Karpas-422 (cell line): ENCODE data around the gene SAMD10. TPM values are rescaled to one million over a fixed set of nuclear protein-coding genes. Genes with fewer than 3 reads are reported as not detected.

Source experiments
- DNase-seq: peaks from one replicate; pipeline ENCODE4 v3.0.0-alpha.2; 2015
- H2AFZ ChIP-seq: fragments of 200-600 bp; sonication (generic); 2 replicates; pipeline ENCODE4 v1.6.1; 2014; ENCODE audit warnings: antibody characterized with exemption, low read length, mixed read lengths
- H3K27ac ChIP-seq: fragments of 200-600 bp; sonication (generic); 2 replicates; pipeline ENCODE4 v1.5.1; 2014; ENCODE audit warnings: mild to moderate bottlenecking, low read length, moderate library complexity
- H3K27me3 ChIP-seq: fragments of 200-600 bp; sonication (generic); 2 replicates; pipeline ENCODE4 v1.6.1; 2014; ENCODE audit warnings: low read length, mixed read lengths
- H3K36me3 ChIP-seq: fragments of 200-600 bp; sonication (generic); 2 replicates; pipeline ENCODE4 v1.6.1; 2014; ENCODE audit warnings: low read length, mixed read lengths; ENCODE audit not compliant: insufficient read depth
- H3K4me1 ChIP-seq: fragments of 200-600 bp; sonication (generic); 2 replicates; pipeline ENCODE4 v1.6.1; 2014; ENCODE audit warnings: mild to moderate bottlenecking, low read length, mixed read lengths
- H3K4me2 ChIP-seq: fragments of 200-600 bp; sonication (generic); 2 replicates; pipeline ENCODE4 v1.6.1; 2014; ENCODE audit warnings: low read length, low read depth, mild to moderate bottlenecking; ENCODE audit not compliant: poor library complexity, severe bottlenecking
- H3K4me3 ChIP-seq: fragments of 200-600 bp; sonication (generic); 2 replicates; pipeline ENCODE4 v1.5.1; 2014; ENCODE audit warnings: mild to moderate bottlenecking, antibody characterized with exemption, low read length, mixed read lengths
- H3K79me2 ChIP-seq: fragments of 200-600 bp; sonication (generic); 2 replicates; pipeline ENCODE4 v1.6.1; 2014; ENCODE audit warnings: mild to moderate bottlenecking, low read length, mixed read lengths
- H3K9ac ChIP-seq: fragments of 200-600 bp; sonication (generic); 2 replicates; pipeline ENCODE4 v1.6.0; 2014; ENCODE audit warnings: low read length
- H3K9me2 ChIP-seq: fragments of 200-600 bp; sonication (generic), shearing (Covaris generic); replicated peaks from 2 replicates; pipeline ENCODE4 v1.6.0; 2014; ENCODE audit warnings: mild to moderate bottlenecking, low read length, moderate library complexity; ENCODE audit not compliant: insufficient read depth
- H3K9me3 ChIP-seq: fragments of 300-700, 200-600 bp; sonication (generic); 2 replicates; pipeline ENCODE4 v1.6.1; 2014; ENCODE audit warnings: low read length, mixed read lengths
- H4K20me1 ChIP-seq: fragments of 200-600 bp; sonication (generic); 2 replicates; pipeline ENCODE4 v1.6.1; 2014; ENCODE audit warnings: mild to moderate bottlenecking, antibody characterized with exemption, low read length, low read depth; ENCODE audit not compliant: insufficient read depth
- total RNA-seq: library from RNA; depleted of rRNA; stranded (reverse); fragments of >200 nt; shearing (Covaris generic); gene quantifications from 2 replicates; pipeline ENCODE4 v1.2.3, GENCODE V29; 2014; ENCODE audit warnings: low replicate concordance

SAMD10 gene
- total RNA-seq, 1 experiment from 2014 or later = 11.7 TPM

DNA sequence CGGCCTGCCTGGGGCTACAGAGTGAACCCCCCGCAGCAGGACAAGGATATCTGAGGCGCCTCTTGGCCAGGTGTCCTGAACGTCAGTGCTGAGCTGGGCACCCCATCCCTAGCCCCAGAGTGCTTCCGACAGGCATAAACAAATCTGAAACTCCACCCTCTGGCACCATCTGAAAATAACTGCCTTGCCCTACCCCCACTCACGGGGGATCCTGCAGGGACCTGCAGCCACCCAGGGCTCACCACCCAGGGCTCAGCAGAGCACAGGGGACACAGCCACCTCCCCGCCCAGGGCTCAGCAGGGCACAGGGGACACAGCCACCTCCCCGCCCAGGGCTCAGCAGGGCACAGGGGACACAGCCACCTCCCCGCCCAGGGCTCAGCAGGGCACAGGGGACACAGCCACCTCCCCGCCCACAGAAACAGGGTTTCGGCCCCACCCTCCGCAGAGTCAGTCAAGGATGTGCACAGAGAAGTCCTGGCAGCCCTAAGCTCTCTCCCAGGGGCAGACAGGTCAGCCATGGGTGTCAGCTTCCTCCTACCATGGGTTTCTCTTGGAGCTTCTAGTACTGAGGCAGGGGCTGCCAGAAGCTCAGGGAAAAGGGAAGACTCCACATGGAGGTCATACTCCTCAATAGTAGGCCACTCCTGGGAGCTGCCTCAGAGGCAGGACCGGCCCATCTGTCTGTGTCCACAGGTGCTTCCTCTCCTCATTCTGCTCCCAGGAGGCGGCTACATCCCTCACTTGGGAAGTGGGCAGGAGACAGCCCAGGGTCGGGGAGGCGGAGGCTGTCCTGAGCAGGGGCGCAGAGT lies 27.8 kb downstream of the SAMD10 start:
- peak overlapping the region; percentile 81 for H3K27ac ChIP-seq
- H3K79me2 ChIP-seq = peaks cover 89% of the 10 kb centered on the region
- H3K4me1 ChIP-seq = peaks cover 63% of the 10 kb centered on the region
- H3K36me3 ChIP-seq = peaks cover 6% of the 10 kb centered on the region; the same call in 1 of the 2 replicates
- H3K27me3 ChIP-seq = no peaks in the 10 kb centered on the region
- peak overlapping the region; percentile 43; the same call in 1 of the 2 replicates for H3K9ac ChIP-seq
- peaks cover 74% of the 10 kb centered on the region for H4K20me1 ChIP-seq
- no peak overlapping the region for H2AFZ ChIP-seq
- peak overlapping the region; percentile 51 for H3K4me2 ChIP-seq
- no peak for DNase-seq
- H3K9me2 ChIP-seq = no peaks in the 10 kb centered on the region
- no peaks in the 10 kb centered on the region for H3K9me3 ChIP-seq
- no peak overlapping the region for H3K4me3 ChIP-seq

DNA sequence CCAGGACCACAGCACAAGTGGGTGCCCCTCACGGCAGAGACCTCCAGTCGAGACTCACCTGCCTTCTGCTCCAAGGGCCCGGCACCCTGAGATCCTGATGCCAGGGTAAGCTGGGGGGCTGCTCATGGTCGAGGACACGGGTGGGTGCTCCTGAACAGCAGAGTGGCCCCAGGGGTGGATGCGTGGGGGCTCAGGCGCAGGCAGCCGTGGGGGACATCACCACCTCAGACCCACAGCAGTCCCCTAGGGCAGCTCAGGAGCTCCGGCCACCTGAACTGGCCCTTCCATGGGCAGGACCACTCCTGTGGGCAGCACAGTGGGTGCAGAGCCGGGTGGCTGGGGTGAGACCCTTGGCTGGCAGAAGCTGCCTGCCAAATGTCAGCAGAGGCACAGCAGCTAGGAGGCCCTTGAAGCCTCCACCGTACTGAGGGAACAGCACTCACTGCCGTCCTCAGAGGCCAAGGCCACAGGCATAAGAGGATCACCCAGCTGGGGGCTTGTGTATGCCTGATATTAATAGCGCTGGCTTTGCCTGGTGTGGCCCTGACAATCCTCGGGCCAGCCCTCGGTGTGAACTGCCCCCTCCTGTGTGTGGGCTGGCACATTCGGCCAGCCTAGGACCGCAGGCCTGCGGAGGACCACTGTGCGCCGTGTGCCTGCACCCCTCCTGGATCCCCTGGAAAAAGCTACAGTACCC lies 28.6 kb downstream of the SAMD10 start:
- Histone ChIP-seq H3K9me2 (no peaks in the 10 kb centered on the region), H4K20me1 (peaks cover 74% of the 10 kb centered on the region), H3K9me3 (no peaks in the 10 kb centered on the region), H3K9ac (peak overlapping the region; percentile 43; the same call in 1 of the 2 replicates), H2AFZ (no peak overlapping the region), H3K36me3 (peaks cover 6% of the 10 kb centered on the region; the same call in 1 of the 2 replicates), H3K4me2 (peak overlapping the region; percentile 73), H3K4me1 (peaks cover 62% of the 10 kb centered on the region), H3K79me2 (peaks cover 94% of the 10 kb centered on the region), H3K27me3 (no peaks in the 10 kb centered on the region), H3K27ac (peak overlapping the region; percentile 81), H3K4me3 (no peak overlapping the region)
- no peak for DNase-seq

DNA sequence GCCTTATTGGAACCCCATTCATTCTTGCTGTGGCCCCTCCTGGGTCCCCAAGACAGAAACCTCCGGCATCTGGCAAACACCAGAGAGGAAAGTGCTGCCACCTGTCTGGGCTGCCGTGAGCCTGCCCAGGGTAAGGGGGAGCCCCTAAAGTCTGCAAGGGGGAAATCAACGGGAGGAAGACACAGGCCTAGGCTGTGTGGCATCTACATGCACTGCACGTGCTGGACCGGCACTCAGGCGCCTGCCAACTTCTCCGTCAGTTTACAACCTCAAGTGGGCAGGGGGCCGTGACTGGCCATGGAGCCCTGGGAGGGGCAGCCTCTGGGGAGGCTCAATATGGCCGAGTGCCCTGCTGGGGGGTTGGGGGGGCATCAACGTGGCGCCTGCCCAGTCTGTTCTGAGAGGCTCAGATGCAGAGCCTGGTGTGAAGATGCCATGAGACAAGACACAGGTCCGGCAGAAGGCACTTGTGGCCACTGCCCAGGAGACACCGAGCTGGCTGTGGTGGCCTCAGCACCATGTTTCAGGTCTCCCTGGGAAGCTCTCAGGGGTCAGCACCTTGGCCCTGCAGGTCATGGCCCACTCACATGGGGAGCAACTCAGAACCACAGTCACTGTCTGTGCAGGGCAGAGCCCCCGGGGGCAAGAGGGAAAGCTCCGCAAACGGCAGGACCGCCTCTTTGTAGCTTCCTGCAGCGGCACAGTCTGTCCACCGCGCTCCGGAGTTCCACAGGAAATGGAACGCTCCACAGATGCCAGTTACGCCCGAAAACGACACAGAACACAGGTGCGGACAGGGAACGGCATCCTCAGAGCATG lies 31.6 kb downstream of the SAMD10 start:
- Histone ChIP-seq H3K9me2 (no peaks in the 10 kb centered on the region), H4K20me1 (peaks cover 61% of the 10 kb centered on the region), H3K4me3 (no peak overlapping the region), H3K27ac (no peak overlapping the region), H3K27me3 (no peaks in the 10 kb centered on the region), H3K36me3 (peaks cover 7% of the 10 kb centered on the region; the same call in 1 of the 2 replicates), H2AFZ (no peak overlapping the region), H3K9me3 (no peaks in the 10 kb centered on the region), H3K79me2 (peaks cover 76% of the 10 kb centered on the region), H3K4me2 (no peak overlapping the region), H3K4me1 (peaks cover 44% of the 10 kb centered on the region), H3K9ac (no peak overlapping the region)
- no peak for DNase-seq

DNA sequence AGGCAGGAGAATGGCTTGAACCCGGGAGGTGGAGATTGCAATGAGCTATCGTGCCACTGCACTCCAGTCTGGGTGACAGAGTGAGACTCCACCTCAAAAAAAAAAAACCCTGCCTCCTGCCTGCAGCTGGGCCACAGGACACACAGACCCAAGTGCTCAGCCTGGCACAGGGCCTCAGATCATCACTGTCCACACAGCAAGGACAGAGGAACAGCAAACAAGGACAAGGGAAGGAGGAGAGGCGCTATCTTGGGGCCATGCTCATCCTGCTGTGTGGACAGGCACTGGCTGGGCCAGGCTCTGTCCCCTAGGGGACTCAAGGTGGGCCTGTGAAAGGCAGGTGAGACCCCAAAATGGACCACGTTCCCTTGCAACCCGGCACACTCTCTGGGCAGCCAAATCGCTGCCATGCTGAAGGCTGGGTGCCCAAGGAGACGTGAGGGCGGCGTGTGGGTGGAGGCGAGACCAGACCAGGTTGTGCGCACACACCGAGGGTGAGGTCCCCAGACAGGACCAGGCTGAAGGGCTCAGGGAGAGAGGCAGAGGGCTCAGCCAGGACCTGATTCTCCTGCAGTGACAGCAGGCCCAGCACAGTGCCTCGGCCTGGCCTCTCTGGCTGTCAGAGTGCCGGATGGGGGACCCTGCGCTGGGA lies 32.3 kb downstream of the SAMD10 start:
- no peak overlapping the region for H3K27ac ChIP-seq
- DNase-seq = no peak
- H3K36me3 ChIP-seq = peaks cover 10% of the 10 kb centered on the region; the same call in 1 of the 2 replicates
- H3K9me2 ChIP-seq = no peaks in the 10 kb centered on the region
- no peak overlapping the region for H3K9ac ChIP-seq
- no peak overlapping the region for H3K4me3 ChIP-seq
- H3K9me3 ChIP-seq = no peaks in the 10 kb centered on the region
- H2AFZ ChIP-seq = no peak overlapping the region
- H3K4me1 ChIP-seq = peaks cover 37% of the 10 kb centered on the region
- no peaks in the 10 kb centered on the region for H3K27me3 ChIP-seq
- peaks cover 69% of the 10 kb centered on the region for H3K79me2 ChIP-seq
- H4K20me1 ChIP-seq = peaks cover 53% of the 10 kb centered on the region
- H3K4me2 ChIP-seq = no peak overlapping the region

DNA sequence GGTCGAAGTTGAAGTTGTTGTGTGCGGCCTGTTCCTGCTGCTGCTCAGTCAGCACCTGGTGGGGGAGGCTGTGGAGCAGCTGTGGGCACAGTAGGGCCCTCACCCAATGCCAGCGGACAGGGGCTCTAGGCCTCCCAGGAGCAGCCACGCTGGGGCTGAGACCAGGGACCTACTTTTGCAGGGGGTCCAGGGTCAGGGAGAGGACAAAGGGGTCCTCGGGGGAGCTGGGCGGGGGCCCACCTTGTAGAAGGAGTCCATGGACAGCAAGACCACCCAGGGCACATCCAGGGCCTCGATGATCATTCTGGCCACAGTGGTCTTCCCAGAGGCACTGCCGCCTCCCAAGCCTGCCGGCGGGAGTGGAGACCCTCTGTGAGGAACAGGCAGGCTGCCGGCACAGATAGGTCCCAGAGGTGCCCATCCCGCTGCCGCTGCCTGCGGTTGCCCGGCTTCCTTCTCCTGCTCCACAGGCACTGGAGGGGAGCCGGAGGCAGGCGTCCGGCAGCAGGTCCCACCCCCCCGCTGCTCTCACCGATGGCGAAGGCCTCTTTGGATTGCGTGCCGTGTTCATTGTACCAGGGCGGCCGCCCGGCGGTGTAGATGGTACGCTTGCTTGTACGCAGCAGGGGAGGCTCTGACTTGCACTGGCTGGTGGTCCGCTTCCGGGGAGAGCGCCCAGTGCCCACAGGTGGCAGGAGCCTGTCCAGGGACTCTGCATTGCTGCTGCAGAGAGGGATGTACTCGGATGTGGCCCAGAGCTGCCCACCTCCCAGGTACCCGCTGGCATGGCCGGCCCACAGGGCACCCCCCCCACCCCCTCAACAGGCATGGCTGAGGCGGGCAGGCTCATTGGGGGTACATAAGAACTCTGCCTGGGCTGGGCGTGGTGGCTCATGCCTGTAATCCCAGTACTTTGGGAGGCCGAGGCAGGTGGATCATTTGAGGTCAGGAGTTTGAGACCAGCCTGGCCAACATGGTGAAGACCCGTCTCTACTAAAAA lies 33.2 kb downstream of the SAMD10 start:
- Histone ChIP-seq H3K4me1 (peaks cover 28% of the 10 kb centered on the region), H3K79me2 (peaks cover 60% of the 10 kb centered on the region)

DNA sequence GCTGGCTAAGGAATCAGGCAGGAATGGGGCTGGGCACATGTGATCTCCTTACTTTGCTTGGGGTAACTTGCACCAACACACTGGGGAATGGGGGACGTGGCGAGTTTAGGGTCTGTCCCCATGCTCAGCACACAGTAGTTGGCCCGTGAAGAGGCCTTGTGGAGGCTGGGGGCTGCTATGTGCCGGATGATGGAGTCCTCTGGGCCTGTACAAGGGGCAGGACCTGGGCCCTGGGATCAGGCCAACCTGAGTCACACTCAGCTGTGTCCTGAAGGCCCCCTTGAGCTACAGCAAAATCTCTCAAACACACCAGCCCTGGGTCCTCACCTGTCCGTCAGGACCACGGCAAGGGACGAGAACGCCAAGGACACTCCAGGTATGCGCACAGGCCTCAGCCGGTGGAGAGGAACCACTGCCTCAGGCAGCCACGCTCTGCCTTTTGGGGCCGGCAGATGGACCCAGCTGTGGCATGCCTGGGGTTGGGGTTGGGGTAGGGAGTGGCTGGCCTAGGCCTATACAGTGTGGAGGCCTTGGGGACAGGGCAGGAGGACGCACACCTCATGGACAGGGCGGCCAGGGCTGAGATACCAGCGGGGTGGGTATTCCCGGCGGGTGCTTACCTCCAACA lies 34.3 kb downstream of the SAMD10 start:
- Histone ChIP-seq H4K20me1 (peaks cover 38% of the 10 kb centered on the region), H3K9ac (no peak overlapping the region), H3K4me3 (no peak overlapping the region), H3K9me3 (no peaks in the 10 kb centered on the region), H3K4me2 (no peak overlapping the region), H3K36me3 (peaks cover 10% of the 10 kb centered on the region; the same call in 1 of the 2 replicates), H3K4me1 (peaks cover 17% of the 10 kb centered on the region), H2AFZ (no peak overlapping the region), H3K27ac (no peak overlapping the region), H3K9me2 (no peaks in the 10 kb centered on the region), H3K79me2 (peaks cover 49% of the 10 kb centered on the region), H3K27me3 (no peaks in the 10 kb centered on the region)
- no peak for DNase-seq

More for the DNA sequence above, 33.2 kb downstream of the SAMD10 start:
- Histone ChIP-seq H3K4me3 (no peak overlapping the region), H3K9me3 (no peaks in the 10 kb centered on the region), H3K27me3 (no peaks in the 10 kb centered on the region), H3K36me3 (peaks cover 10% of the 10 kb centered on the region; the same call in 1 of the 2 replicates), H3K4me2 (no peak overlapping the region), H2AFZ (no peak overlapping the region), H3K27ac (no peak overlapping the region), H4K20me1 (peaks cover 48% of the 10 kb centered on the region), H3K9me2 (no peaks in the 10 kb centered on the region), H3K9ac (no peak overlapping the region)
- DNase-seq = no peak
